HEK293T (cell line): Measurements from ENCODE around the gene ISG20L2.

Source experiments
- CTCF ChIA-PET: fragments of 350-600 bp; formaldehyde crosslinking; extraction: SDS; loops from one replicate; lab custom pipeline; 2021; ENCODE audit warnings: antibody characterized with exemption, inconsistent platforms; lab: Yijun Ruan, JAX
- POLR2A ChIA-PET: fragments of 350-600 bp; formaldehyde crosslinking; extraction: SDS; loops from one replicate; lab custom pipeline; 2020; ENCODE audit warnings: antibody characterized with exemption, inconsistent platforms; lab: Yijun Ruan, JAX
- DNase-seq: peaks from one replicate; pipeline ENCODE4 v3.0.0; 2012; ENCODE audit warnings: mixed read lengths; ENCODE audit errors: extremely low spot score
- ARNT ChIP-seq: fragments of 450-650 bp; IDR thresholded peaks from 2 replicates; pipeline ENCODE4 v1.6.1; 2017; ENCODE audit warnings: mild to moderate bottlenecking
- BHLHE40 ChIP-seq: fragments of 450-650 bp; IDR thresholded peaks from 2 replicates; pipeline ENCODE4 v1.6.1; 2016; ENCODE audit warnings: mild to moderate bottlenecking, moderate library complexity, borderline replicate concordance
- CTBP1 ChIP-seq: fragments of 450-650 bp; IDR thresholded peaks from 2 replicates; pipeline ENCODE4 v1.6.1; 2016; ENCODE audit warnings: borderline replicate concordance
- ELF4 ChIP-seq: fragments of 450-650 bp; IDR thresholded peaks from 2 replicates; pipeline ENCODE4 v1.6.1; 2017; ENCODE audit warnings: antibody characterized with exemption
- FOXA1 ChIP-seq: fragments of 450-650 bp; IDR thresholded peaks from 2 replicates; pipeline ENCODE4 v1.6.1; 2016; ENCODE audit warnings: mild to moderate bottlenecking
- FOXK2 ChIP-seq: fragments of 450-650 bp; IDR thresholded peaks from 2 replicates; pipeline ENCODE4 v1.6.1; 2016; ENCODE audit warnings: mild to moderate bottlenecking
- FOXM1 ChIP-seq: fragments of 450-650 bp; IDR thresholded peaks from 2 replicates; pipeline ENCODE4 v1.6.1; 2017; ENCODE audit warnings: mild to moderate bottlenecking, borderline replicate concordance
- HDGF ChIP-seq: fragments of 450-650 bp; IDR thresholded peaks from 2 replicates; pipeline ENCODE4 v1.6.1; 2017; ENCODE audit warnings: antibody characterized with exemption, borderline replicate concordance
- L3MBTL2 ChIP-seq: fragments of 450-650 bp; conservative IDR thresholded peaks from 2 replicates; pipeline ENCODE4 v1.6.1; 2016; ENCODE audit warnings: mild to moderate bottlenecking
- LEF1 ChIP-seq: fragments of 450-650 bp; IDR thresholded peaks from 2 replicates; pipeline ENCODE4 v1.6.1; 2017; ENCODE audit warnings: mild to moderate bottlenecking, borderline replicate concordance
- NFRKB ChIP-seq: fragments of 450-650 bp; IDR thresholded peaks from 2 replicates; pipeline ENCODE4 v1.6.1; 2016; ENCODE audit warnings: mild to moderate bottlenecking, moderate library complexity
- PKNOX1 ChIP-seq: fragments of 450-650 bp; IDR thresholded peaks from 2 replicates; pipeline ENCODE4 v1.6.1; 2016
- SP1 ChIP-seq: fragments of 450-650 bp; IDR thresholded peaks from 2 replicates; pipeline ENCODE4 v1.6.1; 2017
- SUZ12 ChIP-seq: fragments of 450-650 bp; IDR thresholded peaks from 2 replicates; pipeline ENCODE4 v1.6.1; 2016; ENCODE audit warnings: mild to moderate bottlenecking
- TARDBP ChIP-seq: fragments of 450-650 bp; IDR thresholded peaks from 2 replicates; pipeline ENCODE4 v1.6.1; 2016
- ZNF384 ChIP-seq: fragments of 450-650 bp; IDR thresholded peaks from 2 replicates; pipeline ENCODE4 v1.6.1; 2016

The ISG20L2 gene

GRCh38 chr1:156693848-156694689, 34.5 kb downstream of the ISG20L2 start:
- POLR2A ChIA-PET, result interaction anchor here (1.3 to 8.5 kb wide), 4 partner anchors 9 to 47 kb away, joined by 3 to 137 read pairs (median 5); partner anchors contain the start of genes CRABP2, ISG20L2, METTL25B and MRPL24

GRCh38 chr1:156692925-156693847, 35.4 kb downstream of the ISG20L2 start:
- POLR2A ChIA-PET, result interaction anchor here (1.2 to 8.5 kb wide), 4 partner anchors 10 to 69 kb away, joined by 3 to 137 read pairs (median 4); partner anchors contain the start of genes ISG20L2, METTL25B and MRPL24
- DNase-seq, result peak; percentile 59
- CTCF ChIA-PET, result interaction anchor here (9.2 to 9.7 kb wide), 2 partner anchors 15 to 34 kb away, joined by 335 to 429 read pairs; partner anchors contain the start of genes CRABP2, ISG20L2 and METTL25B
- no peak for TF ChIP-seq FOXM1
- TF ChIP-seq PKNOX1, result no peak
- TF ChIP-seq HDGF, result no peak
- no peak for TF ChIP-seq ELF4

More at GRCh38 chr1:156693848-156694689, 34.5 kb downstream of the ISG20L2 start:
- peak; percentile 45 for DNase-seq
- TF ChIP-seq NFRKB (no peak), L3MBTL2 (no peak), TARDBP (no peak), SP1 (no peak), ZNF384 (no peak), PKNOX1 (no peak), BHLHE40 (no peak), CTBP1 (no peak), SUZ12 (no peak), ARNT (no peak)
- CTCF ChIA-PET, result interaction anchor here (1.1 to 9.7 kb wide), 3 partner anchors 14 to 67 kb away, joined by 4 to 429 read pairs (median 335); partner anchors contain the start of genes CRABP2, ISG20L2 and METTL25B

- TF ChIP-seq ARNT (no peak), ZNF384 (no peak), L3MBTL2 (no peak), CTBP1 (no peak), ELF4 (no peak), PKNOX1 (no peak), FOXM1 (no peak), TARDBP (no peak), LEF1 (no peak), SUZ12 (no peak), FOXK2 (no peak), SP1 (no peak), HDGF (no peak), BHLHE40 (no peak), FOXA1 (no peak), NFRKB (no peak)
- ChIA-PET POLR2A (interaction anchor here (0.7 to 8.5 kb wide), 5 partner anchors 11 to 68 kb away, joined by 3 to 137 read pairs (median 3); partner anchors contain the start of genes CRABP2, ISG20L2 and METTL25B), CTCF (interaction anchor here (1.1 to 9.7 kb wide), 4 partner anchors 14 to 198 kb away, joined by 3 to 429 read pairs (median 186); partner anchors contain the start of genes CRABP2, ISG20L2 and METTL25B)
- DNase-seq, result no peak
Measured at GRCh38 chr1:156692441-156692924, 36.1 kb downstream of the ISG20L2 start.

- ChIA-PET POLR2A (interaction anchor here (0.7 to 8.5 kb wide), 5 partner anchors 12 to 49 kb away, joined by 3 to 137 read pairs (median 3); partner anchors contain the start of genes CRABP2, ISG20L2 and METTL25B), CTCF (interaction anchor here (0.6 to 9.7 kb wide), 7 partner anchors 14 to 199 kb away, joined by 3 to 429 read pairs (median 35); partner anchors contain the start of genes CRABP2, ISG20L2, METTL25B and NTRK1)
- TF ChIP-seq PKNOX1 (peak; percentile 77), CTBP1 (no peak), SUZ12 (no peak), FOXK2 (no peak), L3MBTL2 (no peak), SP1 (no peak), ARNT (no peak)
- DNase-seq, result no peak
Measured at GRCh38 chr1:156691665-156692440, 36.7 kb downstream of the ISG20L2 start.
